Astrocyte (in vitro differentiated cells and primary cell): ENCODE measurements around the gene RPL10A. TPM values are rescaled to one million over a fixed set of nuclear protein-coding genes. Genes with fewer than 3 reads are reported as not detected.
"Not testable (repeated sequence)": the region's sequence is repeated elsewhere in the genome, so short reads cannot be mapped to it uniquely, and the experiment has no call there.

Experiments used
- DNase-seq: peaks from one replicate; pipeline ENCODE4 v3.0.0-alpha.2; 2010; ENCODE audit warnings: low read depth
- FAIRE-seq: peaks from 2 replicates; lab custom pipeline; 2011; peaks lifted over from hg19 to GRCh38; lab: Jason Lieb, UNC
- H2AFZ ChIP-seq: 2 replicates; pipeline ENCODE4 v1.6.0; 2012; ENCODE audit warnings: low read depth, low read length, inconsistent platforms
- H3K27ac ChIP-seq: 2 replicates; pipeline ENCODE4 v1.5.1; 2011; ENCODE audit warnings: low read depth, low read length, inconsistent platforms
- H3K27me3 ChIP-seq: 2 replicates; pipeline ENCODE4 v1.6.0; 2011; ENCODE audit warnings: low read length, inconsistent platforms; ENCODE audit not compliant: insufficient read depth
- H3K36me3 ChIP-seq: 2 replicates; pipeline ENCODE4 v1.5.1; 2011; ENCODE audit warnings: low read length, inconsistent platforms; ENCODE audit not compliant: insufficient read depth
- H3K4me1 ChIP-seq: 2 replicates; pipeline ENCODE4 v1.5.1; 2011; ENCODE audit warnings: low read length, inconsistent platforms; ENCODE audit not compliant: insufficient read depth
- H3K4me2 ChIP-seq: 2 replicates; pipeline ENCODE4 v1.6.0; 2012; ENCODE audit warnings: low read length, inconsistent platforms
- H3K4me3 ChIP-seq: 2 replicates; pipeline ENCODE4 v1.5.1; 2011; ENCODE audit warnings: low read depth, mild to moderate bottlenecking, low read length, inconsistent platforms; ENCODE audit not compliant: insufficient read depth
- H3K79me2 ChIP-seq: 2 replicates; pipeline ENCODE4 v1.6.0; 2012; ENCODE audit warnings: mild to moderate bottlenecking, low read length, inconsistent platforms; ENCODE audit not compliant: insufficient read depth
- H3K9ac ChIP-seq: 2 replicates; pipeline ENCODE4 v1.6.0; 2012; ENCODE audit warnings: mild to moderate bottlenecking, low read length, inconsistent platforms
- H3K9me3 ChIP-seq: 2 replicates; pipeline ENCODE4 v1.5.1; 2012; ENCODE audit warnings: low read depth, mild to moderate bottlenecking, low read length, inconsistent platforms; ENCODE audit not compliant: insufficient read depth
- H4K20me1 ChIP-seq: 2 replicates; pipeline ENCODE4 v1.6.0; 2012; ENCODE audit warnings: low read length, inconsistent platforms; ENCODE audit not compliant: insufficient read depth
- H3K27ac Mint-ChIP-seq: one replicate; pipeline ENCODE4 v1.8.0; 2021; ENCODE audit warnings: mild to moderate bottlenecking, mixed read lengths; ENCODE audit not compliant: unreplicated experiment
- H3K27me3 Mint-ChIP-seq: one replicate; pipeline ENCODE4 v1.8.0; 2021; ENCODE audit warnings: low read depth, mixed read lengths; ENCODE audit not compliant: unreplicated experiment
- H3K36me3 Mint-ChIP-seq: one replicate; pipeline ENCODE4 v1.8.0; 2021; ENCODE audit warnings: low read depth, mixed read lengths; ENCODE audit not compliant: unreplicated experiment
- H3K4me1 Mint-ChIP-seq: one replicate; pipeline ENCODE4 v1.8.0; 2021; ENCODE audit warnings: low read depth, mixed read lengths; ENCODE audit not compliant: unreplicated experiment
- H3K4me3 Mint-ChIP-seq: one replicate; pipeline ENCODE4 v1.8.0; 2021; ENCODE audit warnings: mild to moderate bottlenecking, moderate library complexity, mixed read lengths; ENCODE audit not compliant: unreplicated experiment
- H3K9me3 Mint-ChIP-seq: one replicate; pipeline ENCODE4 v1.8.0; 2021; ENCODE audit warnings: mild to moderate bottlenecking, mixed read lengths; ENCODE audit not compliant: unreplicated experiment
- CTCF ChIP-seq: IDR thresholded peaks from 2 replicates; pipeline ENCODE4 v1.5.1; 2011; ENCODE audit warnings: low read depth, mild to moderate bottlenecking, inconsistent platforms, low read length, moderate library complexity; ENCODE audit not compliant: insufficient read depth
- EZH2 ChIP-seq: IDR thresholded peaks from 2 replicates; pipeline ENCODE4 v1.6.1; 2012; ENCODE audit warnings: mild to moderate bottlenecking, low read length, inconsistent platforms; ENCODE audit not compliant: insufficient read depth
- total RNA-seq: library from RNA; stranded (reverse); gene quantifications from 2 replicates; pipeline ENCODE4 v1.2.1, GENCODE V29; 2021

Gene RPL10A
- total RNA-seq, 1 donor from 2014 or later = 887 TPM

- Histone ChIP-seq H3K27me3 (no peaks in the 10 kb centered on the region), H3K79me2 (peaks cover 4% of the 10 kb centered on the region), H3K27ac (no peak overlapping the region), H3K4me3 (no peak overlapping the region), H3K9ac (no peak overlapping the region), H3K36me3 (peaks cover 3% of the 10 kb centered on the region), H3K4me1 (peaks cover 46% of the 10 kb centered on the region), H2AFZ (no peak overlapping the region), H3K9me3 (peaks cover 9% of the 10 kb centered on the region), H4K20me1 (no peaks in the 10 kb centered on the region), H3K4me2 (no peak overlapping the region)
- peaks cover 11% of the 10 kb centered on the region for H3K4me1 Mint-ChIP-seq
- no peak for DNase-seq
- peaks cover 2% of the 10 kb centered on the region for H3K27me3 Mint-ChIP-seq
- TF ChIP-seq EZH2 (no peak), CTCF (no peak)
- no peak overlapping the region for H3K4me3 Mint-ChIP-seq
- H3K36me3 Mint-ChIP-seq = peaks cover 13% of the 10 kb centered on the region
- no peak overlapping the region for H3K27ac Mint-ChIP-seq
- H3K9me3 Mint-ChIP-seq = peaks cover 15% of the 10 kb centered on the region
- FAIRE-seq = no peak
These were observed 38.7 kb upstream of the RPL10A start for GRCh38 chr6:35429463-35429862.

GRCh38 chr6:35432291-35432690 lies 35.9 kb upstream of the RPL10A start:
- Mint-ChIP-seq H3K4me1 (no peaks in the 10 kb centered on the region), H3K27me3 (peaks cover 6% of the 10 kb centered on the region), H3K27ac (no peak overlapping the region), H3K9me3 (peaks cover 14% of the 10 kb centered on the region), H3K4me3 (no peak overlapping the region), H3K36me3 (peaks cover 7% of the 10 kb centered on the region)
- Histone ChIP-seq H3K9me3 (peaks cover 9% of the 10 kb centered on the region), H3K27ac (no peak overlapping the region), H3K27me3 (no peaks in the 10 kb centered on the region), H3K4me3 (no peak overlapping the region), H4K20me1 (no peaks in the 10 kb centered on the region), H3K9ac (no peak overlapping the region), H3K79me2 (no peaks in the 10 kb centered on the region), H3K4me2 (no peak overlapping the region), H3K36me3 (no peaks in the 10 kb centered on the region), H2AFZ (no peak overlapping the region), H3K4me1 (peaks cover 19% of the 10 kb centered on the region)
- no peak for DNase-seq
- no peak for FAIRE-seq
- TF ChIP-seq CTCF (no peak), EZH2 (no peak)

- H3K27me3 ChIP-seq, H3K36me3 Mint-ChIP-seq, DNase-seq, H3K4me2 ChIP-seq, H3K27ac Mint-ChIP-seq, H3K27ac ChIP-seq, H3K9ac ChIP-seq, H2AFZ ChIP-seq, H3K4me1 Mint-ChIP-seq, H4K20me1 ChIP-seq, H3K36me3 ChIP-seq, FAIRE-seq, H3K9me3 ChIP-seq, H3K4me3 Mint-ChIP-seq, H3K4me3 ChIP-seq, H3K79me2 ChIP-seq, H3K27me3 Mint-ChIP-seq: not testable (repeated sequence)
- peaks cover 15% of the 10 kb centered on the region for H3K4me1 ChIP-seq
- H3K9me3 Mint-ChIP-seq = peaks cover 14% of the 10 kb centered on the region
These were observed 35.5 kb upstream of the RPL10A start for GRCh38 chr6:35432702-35433101.
